K562 (cell line): ENCODE measurements around the gene IL6R. TPM values are rescaled to one million over a fixed set of nuclear protein-coding genes. Genes with fewer than 3 reads are reported as not detected.

ENCODE experiments used
- FUS ChIP-seq: fragments of 200-400 bp; formaldehyde crosslinking; optimal IDR thresholded peaks from 2 replicates; pipeline ENCODE3; 2017; ENCODE audit warnings: low read depth, low read length
- GTF2B ChIP-seq: IDR thresholded peaks from 2 replicates; pipeline ENCODE4 v1.6.1; 2011; ENCODE audit not compliant: insufficient read length; ENCODE audit errors: extremely low read depth
- MNT ChIP-seq, 2 experiments: fragments of 450-650 bp; conservative IDR thresholded peaks; 2 replicates each; pipeline ENCODE4 v1.6.1; 2017; ENCODE audit warnings: mild to moderate bottlenecking in 2 of 2, moderate library complexity in 2 of 2
- RFX7 ChIP-seq: fragments of 250-450 bp; sonication (Bioruptor Pico); IDR thresholded peaks from 2 replicates; pipeline ENCODE4 v1.5.1; 2021; ENCODE audit warnings: mild to moderate bottlenecking
- SLC30A9 ChIP-seq: fragments of 250-450 bp; sonication (Bioruptor Pico); IDR thresholded peaks from 2 replicates; pipeline ENCODE4 v1.8.0; 2022; ENCODE audit warnings: mild to moderate bottlenecking, moderate library complexity
- SPI1 ChIP-seq: IDR thresholded peaks from 2 replicates; pipeline ENCODE4 v1.6.1; 2011; ENCODE audit warnings: low read depth, low read length, control low read depth, borderline replicate concordance
- TBP ChIP-seq: optimal IDR thresholded peaks from 2 replicates; pipeline ENCODE3; 2011; ENCODE audit warnings: low read depth, low read length, improper control_type of control experiment
- TSHZ1 ChIP-seq: fragments of 250-450 bp; sonication (Bioruptor Pico); IDR thresholded peaks from 2 replicates; pipeline ENCODE4 v1.4.0; 2020; ENCODE audit warnings: mild to moderate bottlenecking, moderate library complexity
- ZNF551 ChIP-seq: fragments of 250-450 bp; sonication (Bioruptor Pico); IDR thresholded peaks from 2 replicates; pipeline ENCODE4 v1.5.0; 2021; ENCODE audit warnings: mild to moderate bottlenecking, moderate library complexity
- ZNF655 ChIP-seq: fragments of 250-450 bp; sonication (Bioruptor Pico); IDR thresholded peaks from 2 replicates; pipeline ENCODE4 v1.5.0; 2021
- polyA plus RNA-seq, 8 experiments: library from polyadenylated mRNA; depleted of rRNA in 4 of 8; stranded (reverse) in 5 of 8; unstranded in 3 of 8; fragments of >200 nt; fragmentation: Nextera tagmentation in 2 of 8; fragmentation: Illumina TruSeq in 1 of 8; extraction: Ambion mirVana in 2 of 8; extraction: Trizol in 1 of 8; gene quantifications; 2 replicates each; pipeline versions ENCODE4 v1.2.1 to v1.2.3, GENCODE V29; 2011 to 2014; ENCODE audit warnings: inconsistent platforms in 1 of 8, missing spikeins in 1 of 8
- total RNA-seq, 7 experiments: library from RNA; depleted of rRNA in 6 of 7; stranded (reverse); fragments of >200 nt in 6 of 7; fragmentation: Illumina TruSeq in 2 of 7; extraction: Trizol in 2 of 7; gene quantifications; 2 replicates each; pipeline versions ENCODE4 v1.2.1 to v1.2.3, GENCODE V29; 2011 to 2021; ENCODE audit warnings: low replicate concordance in 1 of 7
- TF ChIP-seq, protein P1 (sequence below): IDR thresholded peaks from 2 replicates; pipeline ENCODE4 v1.6.1; 2011; ENCODE audit warnings: borderline replicate concordance, low read depth, mild to moderate bottlenecking, moderate library complexity, low read length; ENCODE audit not compliant: insufficient read depth, poor library complexity, severe bottlenecking
- TF ChIP-seq, protein P2 (sequence below): fragments of 450-650 bp; IDR thresholded peaks from 2 replicates; pipeline ENCODE4 v1.6.1; 2017; ENCODE audit warnings: mild to moderate bottlenecking, moderate library complexity
- TF ChIP-seq, protein P3 (sequence below), 3 experiments: fragments of 200-800 bp in 1 of 3; sonication (Bioruptor generic) in 1 of 3; sonication (generic) in 1 of 3; formaldehyde crosslinking in 1 of 3; IDR thresholded peaks; 2 replicates each; pipeline versions ENCODE4 v1.6.1 to v1.8.0; 2016 to 2022; ENCODE audit warnings: mild to moderate bottlenecking in 2 of 3, missing compliant biosample characterization in 2 of 3, missing genetic modification characterization in 2 of 3, missing genetic modification reagents in 1 of 3

IL6R gene
- total and polyA plus RNA-seq, 9 of the 15 experiments (the other 6 are each of a cell fraction or from before 2014, with no cell fraction given) = 0.05 to 1.1 (median 0.11) TPM; not detected in 2

DNA sequence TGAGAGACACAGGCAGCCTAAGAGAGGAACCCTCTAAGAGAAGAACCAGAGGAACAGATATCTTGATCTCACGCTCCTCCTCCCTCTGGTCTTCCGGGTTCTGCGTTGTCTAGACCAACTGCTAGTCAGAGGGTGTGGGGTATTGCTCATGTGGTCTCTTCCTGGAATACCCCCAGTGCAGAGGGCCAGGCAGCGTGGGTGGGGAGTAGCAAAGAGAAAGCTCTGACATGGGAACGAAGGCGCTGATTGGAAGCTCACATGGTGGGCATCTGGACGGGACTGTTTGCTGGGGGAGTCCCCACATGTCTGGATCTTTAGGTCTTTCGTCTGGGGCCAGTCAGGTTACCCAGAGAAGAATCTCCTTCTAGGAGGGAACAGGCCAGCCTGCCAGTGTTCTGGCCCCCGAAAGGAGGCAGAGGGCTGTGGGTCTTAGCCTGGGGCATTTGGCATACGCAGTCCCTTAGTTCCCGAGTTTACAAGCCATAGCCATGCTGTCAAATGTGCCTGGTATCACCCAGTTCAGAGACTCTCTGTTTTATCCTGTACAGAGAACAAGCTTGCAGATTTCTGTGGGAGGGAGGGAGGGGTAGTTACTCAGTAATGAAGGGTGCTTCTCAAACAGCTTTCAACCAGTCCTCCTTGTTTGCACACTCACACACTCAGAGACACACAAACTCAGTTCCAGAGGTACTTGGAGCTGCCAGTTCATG is 18.3 kb upstream of the IL6R start (continued):
- no peak for TF ChIP-seq GTF2B
- TF ChIP-seq, protein P1, sequence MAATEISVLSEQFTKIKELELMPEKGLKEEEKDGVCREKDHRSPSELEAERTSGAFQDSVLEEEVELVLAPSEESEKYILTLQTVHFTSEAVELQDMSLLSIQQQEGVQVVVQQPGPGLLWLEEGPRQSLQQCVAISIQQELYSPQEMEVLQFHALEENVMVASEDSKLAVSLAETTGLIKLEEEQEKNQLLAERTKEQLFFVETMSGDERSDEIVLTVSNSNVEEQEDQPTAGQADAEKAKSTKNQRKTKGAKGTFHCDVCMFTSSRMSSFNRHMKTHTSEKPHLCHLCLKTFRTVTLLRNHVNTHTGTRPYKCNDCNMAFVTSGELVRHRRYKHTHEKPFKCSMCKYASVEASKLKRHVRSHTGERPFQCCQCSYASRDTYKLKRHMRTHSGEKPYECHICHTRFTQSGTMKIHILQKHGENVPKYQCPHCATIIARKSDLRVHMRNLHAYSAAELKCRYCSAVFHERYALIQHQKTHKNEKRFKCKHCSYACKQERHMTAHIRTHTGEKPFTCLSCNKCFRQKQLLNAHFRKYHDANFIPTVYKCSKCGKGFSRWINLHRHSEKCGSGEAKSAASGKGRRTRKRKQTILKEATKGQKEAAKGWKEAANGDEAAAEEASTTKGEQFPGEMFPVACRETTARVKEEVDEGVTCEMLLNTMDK = no peak
- TF ChIP-seq MNT (conservative IDR thresholded peaks at IDR 0.05) = peak; percentile 48 to 55; a peak in 2 of 4 replicates
- TF ChIP-seq, protein P2, sequence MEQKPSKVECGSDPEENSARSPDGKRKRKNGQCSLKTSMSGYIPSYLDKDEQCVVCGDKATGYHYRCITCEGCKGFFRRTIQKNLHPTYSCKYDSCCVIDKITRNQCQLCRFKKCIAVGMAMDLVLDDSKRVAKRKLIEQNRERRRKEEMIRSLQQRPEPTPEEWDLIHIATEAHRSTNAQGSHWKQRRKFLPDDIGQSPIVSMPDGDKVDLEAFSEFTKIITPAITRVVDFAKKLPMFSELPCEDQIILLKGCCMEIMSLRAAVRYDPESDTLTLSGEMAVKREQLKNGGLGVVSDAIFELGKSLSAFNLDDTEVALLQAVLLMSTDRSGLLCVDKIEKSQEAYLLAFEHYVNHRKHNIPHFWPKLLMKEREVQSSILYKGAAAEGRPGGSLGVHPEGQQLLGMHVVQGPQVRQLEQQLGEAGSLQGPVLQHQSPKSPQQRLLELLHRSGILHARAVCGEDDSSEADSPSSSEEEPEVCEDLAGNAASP = no peak
- TF ChIP-seq ZNF655 (CRISPR knock-in tag) = no peak
- TF ChIP-seq SPI1 = peak; percentile 75; the same call in 1 of the 2 replicates
- TF ChIP-seq TBP = peak; percentile 59
- TF ChIP-seq TSHZ1 (CRISPR knock-in tag) = no peak
- TF ChIP-seq SLC30A9 (CRISPR knock-in tag) = no peak
- no peak for TF ChIP-seq RFX7 (CRISPR knock-in tag)
- TF ChIP-seq FUS = no peak
- TF ChIP-seq, protein P3, sequence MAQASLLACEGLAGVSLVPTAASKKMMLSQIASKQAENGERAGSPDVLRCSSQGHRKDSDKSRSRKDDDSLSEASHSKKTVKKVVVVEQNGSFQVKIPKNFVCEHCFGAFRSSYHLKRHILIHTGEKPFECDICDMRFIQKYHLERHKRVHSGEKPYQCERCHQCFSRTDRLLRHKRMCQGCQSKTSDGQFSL (CRISPR knock-in tag; IDR thresholded peaks at IDR 0.05) = no peak
- TF ChIP-seq, protein P3 (tag; IDR thresholded peaks at IDR 0.05) = no peak
- no peak for TF ChIP-seq ZNF551 (CRISPR knock-in tag)
